HCT116 (cell line): ENCODE measurements around the gene STON1. TPM values are rescaled to one million over a fixed set of nuclear protein-coding genes. Genes with fewer than 3 reads are reported as not detected.
A peak's percentile ranks its signal among the peaks of the same experiment; 100 is the strongest.

Experiments
- ATAC-seq: fragments of 200-7000 bp; cut with Tn5 transposase; 2 replicates; pipeline ENCODE4 v1.9.1; 2020; ENCODE audit warnings: mild to moderate bottlenecking, moderate library complexity
- Bru-seq: library from RNA; stranded (reverse); fragments of 400-500 nt; gene quantifications from one replicate; lab custom pipeline; 2021; lab: Mats Ljungman, UMichigan
- BruChase-seq, 2 experiments: library from RNA; stranded (reverse); fragments of 400-500 nt; gene quantifications; one replicate each; lab custom pipeline; 2021; lab: Mats Ljungman, UMichigan
- BruUV-seq: library from RNA; stranded (reverse); fragments of 400-500 nt; replicated peaks from 2 replicates; lab custom pipeline; 2021; lab: Mats Ljungman, UMichigan
- CTCF ChIA-PET: fragments of 300-600 bp; sonication (Branson Sonifier 250); formaldehyde crosslinking; loops from one replicate; lab custom pipeline; 2021; ENCODE audit warnings: antibody characterized with exemption; lab: Charles Lee
- POLR2A ChIA-PET: fragments of 300-600, 350-600 bp; sonication (Branson Sonifier 250); formaldehyde crosslinking; loops from one replicate; lab custom pipeline; 2021; ENCODE audit warnings: antibody characterized with exemption; lab: Charles Lee
- RAD21 ChIA-PET, 2 experiments: fragments of 300-600 bp; sonication (Branson Sonifier 250); formaldehyde crosslinking; loops; one replicate each; lab custom pipeline; 2023; ENCODE audit warnings: low total read pairs in 2 of 2; ENCODE audit not compliant: uncharacterized antibody in 2 of 2, unreplicated experiment in 2 of 2, low non-redundant PET in 1 of 2; lab: Charles Lee
- DNase-seq: peaks from one replicate; pipeline ENCODE4 v3.0.0-alpha.2; 2010; ENCODE audit warnings: low read depth, low spot score
- H2AFZ ChIP-seq: fragments of 200-600 bp; shearing (Covaris generic), sonication (generic); 2 replicates; pipeline ENCODE4 v1.6.1; 2017; ENCODE audit warnings: low read depth, mixed run types, mixed read lengths, antibody characterized with exemption, low read length; ENCODE audit not compliant: poor library complexity, severe bottlenecking
- H3K27ac ChIP-seq: 2 replicates; pipeline ENCODE4 v1.5.1; 2012; ENCODE audit warnings: low read depth, low read length
- H3K27me3 ChIP-seq: fragments of 200-600 bp; sonication (generic); 2 replicates; pipeline ENCODE4 v1.6.1; 2016; ENCODE audit warnings: mixed run types, low read length, mixed read lengths; ENCODE audit not compliant: insufficient read depth
- H3K36me3 ChIP-seq, 2 experiments: fragments of 200-500 bp in 1 of 2; fragments of 200-600 bp in 1 of 2; sonication (Bioruptor generic) in 1 of 2; sonication (generic) in 1 of 2; 2 replicates each; pipeline versions ENCODE4 v1.5.1 to v1.6.1; 2014 to 2016; ENCODE audit warnings: low read length in 2 of 2, inconsistent platforms in 1 of 2, mixed read lengths in 1 of 2, mixed run types in 1 of 2; ENCODE audit not compliant: insufficient read depth in 2 of 2, control insufficient read depth in 1 of 2
- H3K4me1 ChIP-seq, 2 experiments: fragments of 200-600 bp in 1 of 2; sonication (generic) in 1 of 2; 2 replicates each; pipeline versions ENCODE4 v1.5.1 to v1.6.1; 2012 to 2017; ENCODE audit warnings: low read length in 2 of 2, inconsistent platforms in 1 of 2, mild to moderate bottlenecking in 1 of 2, mixed read lengths in 1 of 2, mixed run types in 1 of 2, moderate library complexity in 1 of 2; ENCODE audit not compliant: insufficient read depth in 2 of 2, control insufficient read depth in 1 of 2
- H3K4me2 ChIP-seq: fragments of 200-600 bp; sonication (generic); 2 replicates; pipeline ENCODE4 v1.6.1; 2017; ENCODE audit warnings: mixed run types, low read length, mixed read lengths
- H3K4me3 ChIP-seq, 2 experiments: fragments of 200-600 bp in 1 of 2; sonication (generic) in 1 of 2; replicated peaks in 1 of 2; 2 replicates each; pipeline ENCODE4 v1.5.1; 2011 to 2016; ENCODE audit warnings: low read length in 2 of 2, control low read depth in 1 of 2, low read depth in 1 of 2, mild to moderate bottlenecking in 1 of 2, mixed read lengths in 1 of 2, mixed run types in 1 of 2
- H3K79me2 ChIP-seq: fragments of 200-600 bp; sonication (generic); 2 replicates; pipeline ENCODE4 v1.6.1; 2017; ENCODE audit warnings: mild to moderate bottlenecking, mixed run types, low read length, moderate library complexity, mixed read lengths; ENCODE audit not compliant: insufficient read depth
- H3K9ac ChIP-seq: fragments of 200-600 bp; sonication (generic); 2 replicates; pipeline ENCODE4 v1.6.1; 2016; ENCODE audit warnings: low read length, mixed read lengths
- H3K9me2 ChIP-seq: fragments of 200-600 bp; sonication (generic), shearing (Covaris generic); 2 replicates; pipeline ENCODE4 v1.6.1; 2017; ENCODE audit warnings: mixed run types, mild to moderate bottlenecking, moderate library complexity; ENCODE audit not compliant: insufficient read depth
- H3K9me3 ChIP-seq, 2 experiments: fragments of 200-500 bp in 1 of 2; fragments of 200-600 bp in 1 of 2; sonication (Bioruptor generic) in 1 of 2; sonication (generic) in 1 of 2; 2 replicates each; pipeline ENCODE4 v1.6.1; 2014 to 2017; ENCODE audit warnings: low read length in 2 of 2, mixed read lengths in 2 of 2, inconsistent platforms in 1 of 2, low read depth in 1 of 2, mild to moderate bottlenecking in 1 of 2, mixed run types in 1 of 2, moderate library complexity in 1 of 2; ENCODE audit not compliant: control insufficient read depth in 1 of 2, insufficient read depth in 1 of 2
- H4K20me1 ChIP-seq: fragments of 200-600 bp; sonication (generic), shearing (Covaris generic); 2 replicates; pipeline ENCODE4 v1.6.1; 2017; ENCODE audit warnings: mixed run types, mild to moderate bottlenecking, moderate library complexity; ENCODE audit not compliant: insufficient read depth
- CBX3 ChIP-seq: IDR thresholded peaks from 2 replicates; pipeline ENCODE4 v1.6.1; 2012; ENCODE audit warnings: low read depth
- CEBPB ChIP-seq: IDR thresholded peaks from 2 replicates; pipeline ENCODE4 v1.6.1; 2012; ENCODE audit warnings: low read depth
- CTCF ChIP-seq, 3 experiments: fragments of 200-600 bp in 1 of 3; sonication (generic) in 1 of 3; IDR thresholded peaks in 2 of 3; conservative IDR thresholded peaks in 1 of 3; 2 replicates each; pipeline ENCODE4 v1.5.1; 2012 to 2017; ENCODE audit warnings: low read depth in 2 of 3, low read length in 2 of 3, antibody characterized with exemption in 1 of 3, borderline replicate concordance in 1 of 3, control low read depth in 1 of 3, mild to moderate bottlenecking in 1 of 3, mixed read lengths in 1 of 3, mixed run types in 1 of 3, moderate library complexity in 1 of 3; ENCODE audit not compliant: insufficient read depth in 1 of 3
- EGR1 ChIP-seq: IDR thresholded peaks from 2 replicates; pipeline ENCODE4 v1.6.1; 2012; ENCODE audit warnings: low read depth
- EZH2 ChIP-seq: fragments of 200-600 bp; sonication (generic); IDR thresholded peaks from 2 replicates; pipeline ENCODE4 v1.6.1; 2017; ENCODE audit warnings: antibody characterized with exemption, mixed run types
- FOSL1 ChIP-seq: IDR thresholded peaks from 2 replicates; pipeline ENCODE4 v1.6.1; 2012; ENCODE audit warnings: low read depth
- JUND ChIP-seq: IDR thresholded peaks from 2 replicates; pipeline ENCODE4 v1.6.1; 2012
- MAX ChIP-seq: IDR thresholded peaks from 2 replicates; pipeline ENCODE4 v1.6.1; 2012
- RAD21 ChIP-seq: IDR thresholded peaks from 2 replicates; pipeline ENCODE4 v1.6.1; 2012; ENCODE audit warnings: low read depth, mild to moderate bottlenecking
- SIN3A ChIP-seq: IDR thresholded peaks from 2 replicates; pipeline ENCODE4 v1.6.1; 2012; ENCODE audit warnings: low read depth
- SP1 ChIP-seq: IDR thresholded peaks from 2 replicates; pipeline ENCODE4 v1.6.1; 2012; ENCODE audit warnings: low read depth
- YY1 ChIP-seq: IDR thresholded peaks from 2 replicates; pipeline ENCODE4 v1.6.1; 2011; ENCODE audit warnings: low read length, low read depth, moderate library complexity, mild to moderate bottlenecking; ENCODE audit not compliant: insufficient replicate concordance; ENCODE audit errors: extremely low read depth
- ZNF274 ChIP-seq: fragments of 200-500 bp; sonication (Bioruptor generic); IDR thresholded peaks from 2 replicates; pipeline ENCODE4 v1.6.1; 2014; ENCODE audit warnings: mild to moderate bottlenecking, low read depth, low read length, inconsistent platforms
- intact Hi-C: fragments of 100-400 bp; cut with micrococcal nuclease; formaldehyde crosslinking; loops from 2 replicates; pipeline ENCODE4 v1.10.0; 2022
- long read RNA-seq: library from polyadenylated mRNA; unstranded; transcript quantifications from one replicate; pipeline ENCODE4 v2.0.0, GENCODE V29; 2021; ENCODE audit not compliant: unreplicated experiment
- polyA plus RNA-seq: library from polyadenylated mRNA; unstranded; fragments of >200 nt; gene quantifications from 2 replicates; pipeline ENCODE4 v1.2.1, GENCODE V29; 2012; ENCODE audit warnings: missing spikeins
- total RNA-seq: library from RNA; stranded (reverse); gene quantifications from one replicate; pipeline ENCODE4 v1.2.1, GENCODE V29; 2021; ENCODE audit not compliant: unreplicated experiment
- TF ChIP-seq, protein P1 (sequence below): IDR thresholded peaks from 2 replicates; pipeline ENCODE4 v1.6.1; 2011; ENCODE audit warnings: mild to moderate bottlenecking, low read length, moderate library complexity; ENCODE audit not compliant: insufficient replicate concordance; ENCODE audit errors: extremely low read depth
- TF ChIP-seq, protein P2 (sequence below): IDR thresholded peaks from 2 replicates; pipeline ENCODE4 v1.6.1; 2012; ENCODE audit warnings: low read depth

The STON1 gene, protein sequence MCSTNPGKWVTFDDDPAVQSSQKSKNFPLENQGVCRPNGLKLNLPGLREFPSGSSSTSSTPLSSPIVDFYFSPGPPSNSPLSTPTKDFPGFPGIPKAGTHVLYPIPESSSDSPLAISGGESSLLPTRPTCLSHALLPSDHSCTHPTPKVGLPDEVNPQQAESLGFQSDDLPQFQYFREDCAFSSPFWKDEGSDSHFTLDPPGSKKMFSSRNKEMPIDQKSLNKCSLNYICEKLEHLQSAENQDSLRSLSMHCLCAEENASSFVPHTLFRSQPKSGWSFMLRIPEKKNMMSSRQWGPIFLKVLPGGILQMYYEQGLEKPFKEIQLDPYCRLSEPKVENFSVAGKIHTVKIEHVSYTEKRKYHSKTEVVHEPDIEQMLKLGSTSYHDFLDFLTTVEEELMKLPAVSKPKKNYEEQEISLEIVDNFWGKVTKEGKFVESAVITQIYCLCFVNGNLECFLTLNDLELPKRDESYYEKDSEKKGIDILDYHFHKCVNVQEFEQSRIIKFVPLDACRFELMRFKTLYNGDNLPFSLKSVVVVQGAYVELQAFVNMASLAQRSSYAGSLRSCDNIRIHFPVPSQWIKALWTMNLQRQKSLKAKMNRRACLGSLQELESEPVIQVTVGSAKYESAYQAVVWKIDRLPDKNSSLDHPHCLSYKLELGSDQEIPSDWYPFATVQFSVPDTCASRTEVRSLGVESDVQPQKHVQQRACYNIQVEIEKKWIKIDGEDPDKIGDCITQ
- total RNA-seq (1.4 TPM), Bru-seq, nascent RNA (percentile 40 among the genes with signal in this experiment), BruChase-seq, experiment 1, labeled RNA remaining after a 6-hour chase (percentile 75 among the genes with signal in this experiment), BruChase-seq, experiment 2, labeled RNA remaining after a 2-hour chase (percentile 64 among the genes with signal in this experiment)
- polyA plus RNA-seq = 0.43 and 0.55 TPM in 2 replicates
- long read RNA-seq = 0 reads

DNA sequence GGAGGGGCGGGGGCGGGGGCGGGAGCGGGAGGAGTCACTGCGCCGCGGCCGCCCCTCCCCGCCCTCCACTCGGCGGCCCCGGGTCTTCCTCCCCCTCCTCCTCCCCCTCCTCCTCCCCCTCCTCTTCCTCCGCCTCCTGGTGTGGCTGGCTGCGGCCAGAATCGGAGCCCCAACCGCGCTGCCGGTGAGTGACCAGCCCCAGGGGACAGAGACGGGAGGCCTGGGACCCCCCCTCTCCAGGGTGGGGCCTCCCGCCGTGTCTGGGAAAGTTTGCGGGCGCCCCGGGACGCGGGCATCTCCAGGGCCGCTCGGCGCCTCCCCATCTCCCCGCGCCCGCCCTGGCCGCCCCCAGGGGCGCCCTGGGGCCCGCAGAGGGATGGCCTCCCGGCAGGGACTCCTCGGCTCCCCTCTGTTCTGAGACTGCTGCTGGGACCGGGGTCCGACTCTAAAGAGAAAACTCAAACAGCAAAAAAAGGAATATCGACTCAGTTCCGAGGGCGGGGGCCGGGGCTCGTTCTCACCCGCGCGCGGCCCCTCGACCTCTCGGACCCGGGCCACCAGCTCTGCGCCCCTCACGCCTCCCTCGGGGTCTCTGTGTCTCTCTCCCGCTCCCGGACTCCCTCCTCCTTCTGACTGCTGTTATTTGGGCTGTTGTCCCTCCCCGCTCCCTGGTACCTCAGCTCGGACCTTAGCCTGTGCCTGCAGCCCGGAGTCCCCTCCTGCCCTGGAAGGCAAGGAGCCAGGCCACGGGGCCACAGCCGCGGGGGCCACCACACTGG is at the start of gene STON1:
Gene STON1, plus strand, starts transcription at position 122 of the 779 bp plus-strand sequence. CDS start 50,480 bp downstream, outside the sequence.
- ATAC-seq (peak; percentile 74), DNase-seq (no peak)
- Histone ChIP-seq H3K9me2 (no peaks in the 10 kb centered on the region), H3K4me2 (peak within 1 kb of the TSS; percentile 47), H3K79me2 (no peaks in the 10 kb centered on the region), H3K9ac (no peak within 1 kb of the TSS), H3K4me3 (peak within 1 kb of the TSS; percentile 11 to 38), H3K27me3 (no peaks in the 10 kb centered on the region), H3K27ac (no peak within 1 kb of the TSS), H3K36me3 (no peaks in the 10 kb centered on the region), H3K9me3 (no peaks in the 10 kb centered on the region), H3K4me1 (no peaks in the 10 kb centered on the region), H2AFZ (no peak within 1 kb of the TSS), H4K20me1 (no peaks in the 10 kb centered on the region)
- CTCF ChIA-PET = no interaction called here
- BruUV-seq = no TSS peak
- RAD21 ChIA-PET = no interaction called here
- POLR2A ChIA-PET = no interaction called here
- intact Hi-C loops = no loop called here
- TF ChIP-seq ZNF274 (no peak), CTCF (IDR thresholded peaks at IDR 0.05 in 2 of 3, conservative IDR thresholded peaks at IDR 0.05 in 1 of 3; ENCODE audit: borderline replicate concordance in 1 of 3, insufficient read depth in 1 of 3, low read depth in 2 of 3, low read length in 2 of 3) (no peak), FOSL1 (no peak), RAD21 (no peak), JUND (no peak), CBX3 (no peak), SP1 (no peak), MAX (no peak), SIN3A (no peak), EGR1 (no peak), CEBPB (no peak), EZH2 (no peak), YY1 (no peak)
- TF ChIP-seq, protein P1, sequence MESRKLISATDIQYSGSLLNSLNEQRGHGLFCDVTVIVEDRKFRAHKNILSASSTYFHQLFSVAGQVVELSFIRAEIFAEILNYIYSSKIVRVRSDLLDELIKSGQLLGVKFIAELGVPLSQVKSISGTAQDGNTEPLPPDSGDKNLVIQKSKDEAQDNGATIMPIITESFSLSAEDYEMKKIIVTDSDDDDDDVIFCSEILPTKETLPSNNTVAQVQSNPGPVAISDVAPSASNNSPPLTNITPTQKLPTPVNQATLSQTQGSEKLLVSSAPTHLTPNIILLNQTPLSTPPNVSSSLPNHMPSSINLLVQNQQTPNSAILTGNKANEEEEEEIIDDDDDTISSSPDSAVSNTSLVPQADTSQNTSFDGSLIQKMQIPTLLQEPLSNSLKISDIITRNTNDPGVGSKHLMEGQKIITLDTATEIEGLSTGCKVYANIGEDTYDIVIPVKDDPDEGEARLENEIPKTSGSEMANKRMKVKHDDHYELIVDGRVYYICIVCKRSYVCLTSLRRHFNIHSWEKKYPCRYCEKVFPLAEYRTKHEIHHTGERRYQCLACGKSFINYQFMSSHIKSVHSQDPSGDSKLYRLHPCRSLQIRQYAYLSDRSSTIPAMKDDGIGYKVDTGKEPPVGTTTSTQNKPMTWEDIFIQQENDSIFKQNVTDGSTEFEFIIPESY = no peak
- TF ChIP-seq, protein P2, sequence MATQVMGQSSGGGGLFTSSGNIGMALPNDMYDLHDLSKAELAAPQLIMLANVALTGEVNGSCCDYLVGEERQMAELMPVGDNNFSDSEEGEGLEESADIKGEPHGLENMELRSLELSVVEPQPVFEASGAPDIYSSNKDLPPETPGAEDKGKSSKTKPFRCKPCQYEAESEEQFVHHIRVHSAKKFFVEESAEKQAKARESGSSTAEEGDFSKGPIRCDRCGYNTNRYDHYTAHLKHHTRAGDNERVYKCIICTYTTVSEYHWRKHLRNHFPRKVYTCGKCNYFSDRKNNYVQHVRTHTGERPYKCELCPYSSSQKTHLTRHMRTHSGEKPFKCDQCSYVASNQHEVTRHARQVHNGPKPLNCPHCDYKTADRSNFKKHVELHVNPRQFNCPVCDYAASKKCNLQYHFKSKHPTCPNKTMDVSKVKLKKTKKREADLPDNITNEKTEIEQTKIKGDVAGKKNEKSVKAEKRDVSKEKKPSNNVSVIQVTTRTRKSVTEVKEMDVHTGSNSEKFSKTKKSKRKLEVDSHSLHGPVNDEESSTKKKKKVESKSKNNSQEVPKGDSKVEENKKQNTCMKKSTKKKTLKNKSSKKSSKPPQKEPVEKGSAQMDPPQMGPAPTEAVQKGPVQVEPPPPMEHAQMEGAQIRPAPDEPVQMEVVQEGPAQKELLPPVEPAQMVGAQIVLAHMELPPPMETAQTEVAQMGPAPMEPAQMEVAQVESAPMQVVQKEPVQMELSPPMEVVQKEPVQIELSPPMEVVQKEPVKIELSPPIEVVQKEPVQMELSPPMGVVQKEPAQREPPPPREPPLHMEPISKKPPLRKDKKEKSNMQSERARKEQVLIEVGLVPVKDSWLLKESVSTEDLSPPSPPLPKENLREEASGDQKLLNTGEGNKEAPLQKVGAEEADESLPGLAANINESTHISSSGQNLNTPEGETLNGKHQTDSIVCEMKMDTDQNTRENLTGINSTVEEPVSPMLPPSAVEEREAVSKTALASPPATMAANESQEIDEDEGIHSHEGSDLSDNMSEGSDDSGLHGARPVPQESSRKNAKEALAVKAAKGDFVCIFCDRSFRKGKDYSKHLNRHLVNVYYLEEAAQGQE = no peak
